Measurements from ENCODE around the gene LRMDA. TPM values are rescaled to one million over a fixed set of nuclear protein-coding genes. Genes with fewer than 3 reads are reported as not detected.

LRMDA gene
- total and polyA plus RNA-seq, 7 donors: 2.8 to 22.2 (median 9.0) TPM

DNA sequence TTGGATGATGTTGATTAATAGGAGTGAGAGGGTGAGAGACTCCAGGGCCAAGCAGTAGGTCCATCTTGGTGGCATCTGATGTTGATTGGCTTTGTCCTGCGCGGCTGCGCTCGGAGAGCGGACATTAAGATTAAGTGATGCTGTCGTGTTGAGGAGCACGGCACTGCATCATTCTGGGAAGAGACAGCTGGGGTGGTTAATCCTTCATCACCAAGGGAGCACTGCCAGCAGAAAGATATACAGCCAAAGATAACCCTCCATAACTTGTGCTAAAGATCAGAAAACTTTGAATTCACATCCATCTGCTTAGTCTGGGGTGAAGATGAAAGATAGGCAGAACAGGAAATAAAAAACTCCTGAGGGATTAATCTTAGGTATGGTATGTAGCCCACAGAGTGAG, 208.3 kb downstream of the LRMDA start:
- Histone ChIP-seq H3K27ac (no peak overlapping the region), H3K27me3 (no peaks in the 10 kb centered on the region), H3K4me3 (no peak overlapping the region), H3K36me3 (no peaks in the 10 kb centered on the region), H3K9me3 (no peaks in the 10 kb centered on the region), H3K4me1 (peaks cover 0 to 6% (median 0%) of the 10 kb centered on the region in 4 donors)
- intact Hi-C loops (cut with DNase I): no loop called here
- TF ChIP-seq POLR2A (IDR thresholded peaks at IDR 0.05) (no peak), POLR2AphosphoS5 (IDR thresholded peaks at IDR 0.05) (no peak), CTCF (IDR thresholded peaks at IDR 0.05) (no peak), EP300 (IDR thresholded peaks at IDR 0.05) (no peak)
- 92 to 94% methylated on average over 7 of the region's 7 CpGs for WGBS, 2 donors
- no peak for DNase-seq

DNA sequence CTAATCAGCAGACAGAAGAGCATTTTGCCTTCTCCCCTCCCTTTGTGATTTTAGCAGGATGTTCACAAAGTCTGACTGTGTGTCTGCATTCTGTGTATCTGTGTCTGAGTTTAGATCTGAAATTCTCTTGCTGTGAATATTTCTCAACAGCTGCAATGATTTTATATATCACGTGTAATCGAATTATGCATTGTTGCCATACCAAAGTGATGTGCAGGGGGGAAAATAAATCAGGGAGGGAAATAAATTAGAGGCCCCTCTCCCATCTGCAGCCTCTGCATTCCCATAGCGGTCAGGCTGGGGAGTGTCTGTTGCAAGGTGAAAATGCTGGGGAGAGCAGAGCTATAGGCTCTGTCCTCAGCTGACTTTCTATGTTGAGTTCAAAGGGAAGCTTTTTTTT, 209.0 kb downstream of the LRMDA start:
- Histone ChIP-seq H3K27ac (no peak overlapping the region), H3K4me3 (no peak overlapping the region), H3K9me3 (no peaks in the 10 kb centered on the region), H3K27me3 (no peaks in the 10 kb centered on the region), H3K36me3 (no peaks in the 10 kb centered on the region), H3K4me1 (peaks cover 0 to 6% (median 0%) of the 10 kb centered on the region in 4 donors)
- no peak for DNase-seq
- WGBS, 2 donors: 38 to 54% methylated on average over 3 of the region's 3 CpGs
- intact Hi-C loops (cut with DNase I): no loop called here
- TF ChIP-seq POLR2A (IDR thresholded peaks at IDR 0.05): no peak
- no peak for TF ChIP-seq EP300 (IDR thresholded peaks at IDR 0.05)
- no peak for TF ChIP-seq CTCF (IDR thresholded peaks at IDR 0.05)
- TF ChIP-seq POLR2AphosphoS5 (IDR thresholded peaks at IDR 0.05): no peak

DNA sequence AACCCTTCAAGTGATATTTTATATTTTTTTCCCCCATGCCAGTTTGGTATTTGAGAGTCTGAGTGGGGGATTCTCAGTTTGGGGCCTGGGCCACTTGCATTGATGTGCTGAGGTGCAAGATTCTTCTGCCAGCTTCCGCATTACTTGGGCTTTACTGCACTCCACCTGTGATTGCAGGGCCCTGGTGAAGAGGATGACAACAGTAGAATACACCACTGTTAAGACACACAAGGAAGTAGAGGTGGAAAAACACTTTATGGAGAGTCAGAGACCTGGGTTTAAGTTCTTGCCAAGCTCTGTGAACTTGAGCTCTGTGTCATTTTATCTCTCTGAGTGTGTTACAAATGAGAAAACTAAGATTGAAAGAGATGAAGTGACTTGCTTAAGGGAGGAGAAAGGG, 209.4 kb downstream of the LRMDA start:
- H3K4me1 ChIP-seq: peaks cover 0 to 6% (median 0%) of the 10 kb centered on the region in 4 donors
- intact Hi-C loops (cut with DNase I): no loop called here
- H3K36me3 ChIP-seq: no peaks in the 10 kb centered on the region
- TF ChIP-seq CTCF (IDR thresholded peaks at IDR 0.05) (no peak), POLR2AphosphoS5 (IDR thresholded peaks at IDR 0.05) (no peak), POLR2A (IDR thresholded peaks at IDR 0.05) (no peak)
- H3K27me3 ChIP-seq: no peaks in the 10 kb centered on the region
- WGBS, 2 donors: 20 to 76% methylated on average over 1 of the region's 1 CpG
- no peak overlapping the region for H3K27ac ChIP-seq
- DNase-seq: no peak
- H3K9me3 ChIP-seq: no peaks in the 10 kb centered on the region
- H3K4me3 ChIP-seq: no peak overlapping the region

GRCh38 chr10:75643405-75643804, 212.0 kb downstream of the LRMDA start:
- Histone ChIP-seq H3K4me3 (no peak overlapping the region), H3K27ac (no peak overlapping the region), H3K4me1 (peaks cover 0 to 6% (median 0%) of the 10 kb centered on the region in 4 donors), H3K36me3 (no peaks in the 10 kb centered on the region), H3K9me3 (no peaks in the 10 kb centered on the region), H3K27me3 (no peaks in the 10 kb centered on the region)
- DNase-seq: no peak
- intact Hi-C loops (cut with DNase I): no loop called here
- 98 to 99% methylated on average over 2 of the region's 2 CpGs for WGBS, 2 donors
- TF ChIP-seq EP300 (IDR thresholded peaks at IDR 0.05) (no peak), POLR2A (IDR thresholded peaks at IDR 0.05) (no peak), POLR2AphosphoS5 (IDR thresholded peaks at IDR 0.05) (no peak), CTCF (IDR thresholded peaks at IDR 0.05) (no peak)

- Histone ChIP-seq H3K27ac (no peak overlapping the region), H3K4me3 (no peak overlapping the region), H3K27me3 (no peaks in the 10 kb centered on the region), H3K4me1 (peaks cover 0 to 6% (median 0%) of the 10 kb centered on the region in 4 donors), H3K9me3 (no peaks in the 10 kb centered on the region), H3K36me3 (no peaks in the 10 kb centered on the region)
- intact Hi-C loops (cut with DNase I): no loop called here
- no peak for DNase-seq
- WGBS, 2 donors: 31 to 68% methylated on average over 5 of the region's 5 CpGs
- no peak for TF ChIP-seq EP300 (IDR thresholded peaks at IDR 0.05)
- no peak for TF ChIP-seq POLR2AphosphoS5 (IDR thresholded peaks at IDR 0.05)
- no peak for TF ChIP-seq POLR2A (IDR thresholded peaks at IDR 0.05)
- TF ChIP-seq CTCF (IDR thresholded peaks at IDR 0.05): no peak
These were observed 212.7 kb downstream of the LRMDA start for GRCh38 chr10:75643944-75644692.

Measured in sigmoid colon (tissue), 7 donors.